Dedifferentiated amniotic fluid mesenchymal stem cell (primary cell): ENCODE measurements around the gene TOX3.

ENCODE experiments used
- DNase-seq: peaks from one replicate; pipeline ENCODE4 v3.0.0-alpha.2; 2016; ENCODE audit errors: extremely low spot score

The TOX3 gene

GRCh38 chr16:52547004-52547833 is at the start of gene TOX3:
Gene TOX3 (minus strand): TSS chr16:52547143. CDS start chr16:52546723, 420 bp downstream.
- no peak for DNase-seq

- no peak for DNase-seq
Measured at GRCh38 chr16:52592778-52593177, 45.8 kb upstream of the TOX3 start.

- no peak for DNase-seq
Measured at GRCh38 chr16:52591934-52592592, 45.1 kb upstream of the TOX3 start.

- no peak for DNase-seq
Measured at GRCh38 chr16:52591471-52591870, 44.5 kb upstream of the TOX3 start.

- DNase-seq = no peak
Measured at GRCh38 chr16:52586159-52586558, 39.2 kb upstream of the TOX3 start.

GRCh38 chr16:52584354-52585320 is 37.7 kb upstream of the TOX3 start:
- DNase-seq = no peak

GRCh38 chr16:52581530-52581929 is 34.6 kb upstream of the TOX3 start:
- DNase-seq = no peak

GRCh38 chr16:52580488-52580887 is 33.5 kb upstream of the TOX3 start:
- no peak for DNase-seq

- DNase-seq = no peak
Measured at GRCh38 chr16:52578829-52579498, 32.0 kb upstream of the TOX3 start.

GRCh38 chr16:52578007-52578828 is 31.3 kb upstream of the TOX3 start:
- DNase-seq = no peak

- no peak for DNase-seq
Measured at GRCh38 chr16:52577130-52577706, 30.3 kb upstream of the TOX3 start.

GRCh38 chr16:52573365-52574299 is 26.7 kb upstream of the TOX3 start:
- DNase-seq = no peak

GRCh38 chr16:52572656-52573055 is 25.7 kb upstream of the TOX3 start:
- no peak for DNase-seq

GRCh38 chr16:52570495-52571091 is 23.6 kb upstream of the TOX3 start:
- no peak for DNase-seq

- no peak for DNase-seq
Measured at GRCh38 chr16:52569701-52570100, 22.8 kb upstream of the TOX3 start.

- no peak for DNase-seq
Measured at GRCh38 chr16:52568983-52569690, 22.2 kb upstream of the TOX3 start.

GRCh38 chr16:52568495-52568894 is 21.6 kb upstream of the TOX3 start:
- no peak for DNase-seq

- DNase-seq = no peak
Measured at GRCh38 chr16:52567193-52567592, 20.2 kb upstream of the TOX3 start.
